Sigmoid colon (tissue), 7 donors: ENCODE measurements around the gene BCAS3. TPM values are rescaled to one million over a fixed set of nuclear protein-coding genes. Genes with fewer than 3 reads are reported as not detected.

Source experiments
- DNase-seq: peaks from one replicate; pipeline ENCODE4 v3.0.0-alpha.2; 2019
- H3K27ac ChIP-seq, 4 donors: fragments of 200-600 bp; sonication (generic); one replicate each; pipeline ENCODE4 v1.5.1; 2016 to 2019; ENCODE audit warnings: mild to moderate bottlenecking in 1 of 4
- H3K27me3 ChIP-seq, 3 donors: fragments of 200-600 bp; sonication (generic); one replicate each; pipeline ENCODE4 v1.5.1; 2019; ENCODE audit warnings: mild to moderate bottlenecking in 1 of 3
- H3K36me3 ChIP-seq, 4 donors: fragments of 200-600 bp; sonication (generic); one replicate each; pipeline ENCODE4 v1.5.1; 2016 to 2019
- H3K4me1 ChIP-seq, 4 donors: fragments of 200-600 bp; sonication (generic); one replicate each; pipeline ENCODE4 v1.5.1; 2017 to 2019
- H3K4me3 ChIP-seq, 4 donors: fragments of 200-600 bp; sonication (generic); one replicate each; pipeline ENCODE4 v1.5.1; 2017 to 2019; ENCODE audit warnings: mild to moderate bottlenecking in 2 of 4, moderate library complexity in 1 of 4
- H3K9me3 ChIP-seq, 4 donors: fragments of 200-600 bp in 3 of 4; sonication (generic) in 3 of 4; one replicate each; pipeline versions ENCODE4 v1.5.1 to v1.6.1; 2013 to 2019
- CTCF ChIP-seq, 4 experiments: fragments of 450-650 bp in 3 of 4; fragments of 200-600 bp in 1 of 4; IDR thresholded peaks; one replicate each; pipeline ENCODE4 v1.5.1; 2016 to 2019; ENCODE audit warnings: antibody characterized with exemption in 4 of 4, mild to moderate bottlenecking in 3 of 4, moderate library complexity in 2 of 4
- EP300 ChIP-seq, 4 donors: sonication (generic); formaldehyde crosslinking; IDR thresholded peaks; one replicate each; pipeline ENCODE4 v1.6.1; 2017; ENCODE audit warnings: antibody characterized with exemption in 4 of 4
- POLR2A ChIP-seq, 2 donors: fragments of 450-650 bp; IDR thresholded peaks; one replicate each; pipeline ENCODE4 v1.6.1; 2016; ENCODE audit warnings: antibody characterized with exemption in 2 of 2, mild to moderate bottlenecking in 2 of 2, moderate library complexity in 2 of 2
- POLR2AphosphoS5 ChIP-seq, 4 donors: sonication (generic); formaldehyde crosslinking; IDR thresholded peaks; one replicate each; pipeline ENCODE4 v1.6.1; 2017; ENCODE audit warnings: antibody characterized with exemption in 4 of 4
- WGBS, 2 donors: extraction: QIAGEN DNeasy Blood & Tissue Kit; methylation state at CpG; one replicate each; pipeline ENCODE4 v1.1.7; 2013; 5-methylcytosine and 5-hydroxymethylcytosine counted together
- intact Hi-C: fragments of 100-400 bp; cut with DNase I; formaldehyde crosslinking; loops from one replicate; pipeline ENCODE4 v1.15.1; 2023
- polyA plus RNA-seq, 3 donors: library from polyadenylated mRNA; stranded (reverse); fragments of 200-250 nt; gene quantifications; one replicate each; pipeline ENCODE4 v1.2.3, GENCODE V29; 2013
- total RNA-seq, 4 donors: library from RNA; depleted of rRNA; stranded (reverse); fragments of >200 nt; gene quantifications; one replicate each; pipeline ENCODE4 v1.1.0, GENCODE V29; 2016
- donor health status: healthy with polysubstance abuse.
- donor health status: Bipolar disorder and iron deficiency.
- donor health status: healthy.

BCAS3 gene
- total and polyA plus RNA-seq, 7 donors, result 6.3 to 38.5 (median 28.5) TPM

- TF ChIP-seq POLR2A (IDR thresholded peaks at IDR 0.05) (no peak), EP300 (IDR thresholded peaks at IDR 0.05) (no peak), POLR2AphosphoS5 (IDR thresholded peaks at IDR 0.05) (no peak), CTCF (IDR thresholded peaks at IDR 0.05) (no peak)
- Histone ChIP-seq H3K4me1 (peaks cover 0 to 11% (median 9%) of the 10 kb centered on the region in 4 donors), H3K9me3 (no peaks in the 10 kb centered on the region), H3K27me3 (peaks cover 0 to 8% (median 0%) of the 10 kb centered on the region in 3 donors), H3K27ac (no peak overlapping the region), H3K36me3 (no peaks in the 10 kb centered on the region), H3K4me3 (no peak overlapping the region)
- WGBS, 2 donors, result 89 to 91% methylated on average over 8 of the region's 8 CpGs
- intact Hi-C loops, result loop anchor here (10.0 kb wide), 1 partner anchor 52 kb away; no protein-coding TSS in a partner anchor
- no peak for DNase-seq
Observed at GRCh38 chr17:61333136-61333535, 655.5 kb downstream of the BCAS3 start.

- no peak overlapping the region for H3K27ac ChIP-seq
- peaks cover 0 to 15% (median 14%) of the 10 kb centered on the region in 4 donors for H3K4me1 ChIP-seq
- intact Hi-C loops, result loop anchor here (10.0 kb wide), 1 partner anchor 50 kb away; no protein-coding TSS in a partner anchor
- H3K27me3 ChIP-seq, result peaks cover 0 to 8% (median 0%) of the 10 kb centered on the region in 3 donors
- no peaks in the 10 kb centered on the region for H3K36me3 ChIP-seq
- DNase-seq, result no peak
- 80 to 93% methylated on average over 5 of the region's 5 CpGs for WGBS, 2 donors
- no peaks in the 10 kb centered on the region for H3K9me3 ChIP-seq
- TF ChIP-seq POLR2AphosphoS5 (IDR thresholded peaks at IDR 0.05) (no peak), POLR2A (IDR thresholded peaks at IDR 0.05) (no peak), EP300 (IDR thresholded peaks at IDR 0.05) (no peak), CTCF (IDR thresholded peaks at IDR 0.05) (no peak)
- H3K4me3 ChIP-seq, result no peak overlapping the region
Observed at GRCh38 chr17:61334673-61335072, 657.0 kb downstream of the BCAS3 start.

GRCh38 chr17:61335105-61335844, 657.6 kb downstream of the BCAS3 start:
- no peak for DNase-seq
- WGBS, 2 donors, result 43 to 72% methylated on average over 8 of the region's 8 CpGs
- Histone ChIP-seq H3K9me3 (no peaks in the 10 kb centered on the region), H3K36me3 (no peaks in the 10 kb centered on the region), H3K27ac (peak overlapping the region in 1 of 4 donors; percentile 79), H3K4me1 (peaks cover 0 to 15% (median 14%) of the 10 kb centered on the region in 4 donors), H3K4me3 (no peak overlapping the region), H3K27me3 (peaks cover 0 to 8% (median 0%) of the 10 kb centered on the region in 3 donors)
- no peak for TF ChIP-seq EP300 (IDR thresholded peaks at IDR 0.05)
- no peak for TF ChIP-seq POLR2AphosphoS5 (IDR thresholded peaks at IDR 0.05)
- TF ChIP-seq CTCF (IDR thresholded peaks at IDR 0.05), result no peak
- TF ChIP-seq POLR2A (IDR thresholded peaks at IDR 0.05), result no peak
- intact Hi-C loops, result loop anchor here (10.0 kb wide), 1 partner anchor 50 kb away; no protein-coding TSS in a partner anchor

GRCh38 chr17:61335845-61336655, 658.4 kb downstream of the BCAS3 start:
- WGBS, 2 donors, result 17 to 62% methylated on average over 16 of the region's 16 CpGs
- Histone ChIP-seq H3K4me3 (no peak overlapping the region), H3K36me3 (no peaks in the 10 kb centered on the region), H3K9me3 (no peaks in the 10 kb centered on the region), H3K27ac (peak overlapping the region in 1 of 4 donors; percentile 79), H3K27me3 (peaks cover 0 to 8% (median 0%) of the 10 kb centered on the region in 3 donors), H3K4me1 (peaks cover 0 to 15% (median 14%) of the 10 kb centered on the region in 4 donors)
- intact Hi-C loops, result loop anchor here (10.0 kb wide), 1 partner anchor 49 kb away; no protein-coding TSS in a partner anchor
- no peak for DNase-seq
- TF ChIP-seq EP300 (IDR thresholded peaks at IDR 0.05), result no peak
- TF ChIP-seq CTCF (IDR thresholded peaks at IDR 0.05), result no peak
- TF ChIP-seq POLR2A (IDR thresholded peaks at IDR 0.05), result no peak
- no peak for TF ChIP-seq POLR2AphosphoS5 (IDR thresholded peaks at IDR 0.05)
